Colonic mucosa (tissue), 4 donors: ENCODE results near the gene CAMKK1. TPM values are rescaled to one million over a fixed set of nuclear protein-coding genes. Genes with fewer than 3 reads are reported as not detected.

Experiments used
- DNase-seq: peaks from one replicate; pipeline ENCODE4 v3.0.0-alpha.2; 2020
- H3K27ac ChIP-seq: fragments of 200-600 bp; one replicate; pipeline ENCODE4 v1.8.0; 2021
- H3K27me3 ChIP-seq: fragments of 200-600 bp; one replicate; pipeline ENCODE4 v1.8.0; 2021
- H3K36me3 ChIP-seq: fragments of 200-600 bp; one replicate; pipeline ENCODE4 v1.8.0; 2021
- H3K4me1 ChIP-seq: fragments of 200-600 bp; one replicate; pipeline ENCODE4 v1.8.0; 2021; ENCODE audit warnings: mild to moderate bottlenecking
- H3K4me3 ChIP-seq: fragments of 200-600 bp; one replicate; pipeline ENCODE4 v1.8.0; 2021
- H3K9ac ChIP-seq, 2 donors: one replicate each; pipeline ENCODE4 v1.7.0; 2013; ENCODE audit warnings: control low read depth in 2 of 2, low read depth in 2 of 2, low read length in 2 of 2
- H3K9me3 ChIP-seq: fragments of 200-600 bp; one replicate; pipeline ENCODE4 v1.8.0; 2021
- intact Hi-C: fragments of 100-400 bp; cut with DNase I; formaldehyde crosslinking; loops from one replicate; pipeline ENCODE4 v1.14.1; 2022
- total RNA-seq, 2 donors: library from RNA; stranded (reverse); fragmentation: NEBNext Ultra II Directional in 1 of 2; extraction: Animal tissue kit (Norgen Biotek cat#: 25700) in 1 of 2; gene quantifications; one replicate each; pipeline ENCODE4 v1.2.1, GENCODE V29; 2021
- TF ChIP-seq, protein P1 (sequence below): fragments of 200-600 bp; IDR thresholded peaks from one replicate; pipeline ENCODE4 v1.8.0; 2022; ENCODE audit warnings: antibody characterized with exemption, mild to moderate bottlenecking
- donor health status: healthy.
- donor health status: DM: no; HTN: no; CAD: no.
- donor health status: DM: no; HTN: no; CAD: no.

CAMKK1 gene
- total RNA-seq, 2 donors from 2014 or later, result 3.6 to 7.2 TPM

GRCh38 chr17:3887394-3887793 is 5.5 kb downstream of the CAMKK1 start:
- Histone ChIP-seq H3K4me3 (no peak overlapping the region), H3K4me1 (peaks cover 14% of the 10 kb centered on the region), H3K27me3 (no peaks in the 10 kb centered on the region), H3K27ac (peak overlapping the region; percentile 72), H3K9ac (peak overlapping the region; percentile 51 to 60), H3K36me3 (no peaks in the 10 kb centered on the region), H3K9me3 (no peaks in the 10 kb centered on the region)
- DNase-seq, result no peak
- TF ChIP-seq, protein P1, sequence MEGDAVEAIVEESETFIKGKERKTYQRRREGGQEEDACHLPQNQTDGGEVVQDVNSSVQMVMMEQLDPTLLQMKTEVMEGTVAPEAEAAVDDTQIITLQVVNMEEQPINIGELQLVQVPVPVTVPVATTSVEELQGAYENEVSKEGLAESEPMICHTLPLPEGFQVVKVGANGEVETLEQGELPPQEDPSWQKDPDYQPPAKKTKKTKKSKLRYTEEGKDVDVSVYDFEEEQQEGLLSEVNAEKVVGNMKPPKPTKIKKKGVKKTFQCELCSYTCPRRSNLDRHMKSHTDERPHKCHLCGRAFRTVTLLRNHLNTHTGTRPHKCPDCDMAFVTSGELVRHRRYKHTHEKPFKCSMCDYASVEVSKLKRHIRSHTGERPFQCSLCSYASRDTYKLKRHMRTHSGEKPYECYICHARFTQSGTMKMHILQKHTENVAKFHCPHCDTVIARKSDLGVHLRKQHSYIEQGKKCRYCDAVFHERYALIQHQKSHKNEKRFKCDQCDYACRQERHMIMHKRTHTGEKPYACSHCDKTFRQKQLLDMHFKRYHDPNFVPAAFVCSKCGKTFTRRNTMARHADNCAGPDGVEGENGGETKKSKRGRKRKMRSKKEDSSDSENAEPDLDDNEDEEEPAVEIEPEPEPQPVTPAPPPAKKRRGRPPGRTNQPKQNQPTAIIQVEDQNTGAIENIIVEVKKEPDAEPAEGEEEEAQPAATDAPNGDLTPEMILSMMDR, result no peak
- intact Hi-C loops, result no loop called here

GRCh38 chr17:3886776-3887175 is 6.1 kb downstream of the CAMKK1 start:
- Histone ChIP-seq H3K9me3 (no peaks in the 10 kb centered on the region), H3K9ac (peak overlapping the region in 1 of 2 donors; percentile 44), H3K36me3 (no peaks in the 10 kb centered on the region), H3K4me1 (peaks cover 12% of the 10 kb centered on the region), H3K4me3 (no peak overlapping the region), H3K27ac (peak overlapping the region; percentile 72), H3K27me3 (no peaks in the 10 kb centered on the region)
- TF ChIP-seq, protein P1, result no peak
- peak; percentile 40 for DNase-seq
- intact Hi-C loops, result no loop called here

DNA sequence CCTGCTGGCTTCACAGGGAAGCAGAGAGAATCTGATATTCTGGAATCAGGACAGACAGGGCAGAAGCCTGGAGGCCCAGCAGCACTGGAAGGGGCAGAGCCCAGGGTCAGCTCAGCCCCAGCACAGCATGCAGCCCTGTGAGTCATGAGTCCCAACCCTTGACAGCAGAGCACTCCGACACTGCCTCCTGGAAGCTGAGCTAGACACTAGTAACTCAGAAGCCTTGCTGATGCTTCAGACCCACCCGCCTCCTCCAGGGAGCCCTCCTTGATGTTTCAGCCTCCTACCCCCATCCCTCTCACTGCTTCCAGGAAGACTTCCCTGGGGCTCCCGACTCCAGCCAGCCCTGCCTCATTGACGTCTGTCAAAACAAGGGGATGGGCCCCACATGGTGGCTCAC is 6.9 kb downstream of the CAMKK1 start:
- TF ChIP-seq, protein P1, result no peak
- no peak for DNase-seq
- Histone ChIP-seq H3K4me1 (peaks cover 6% of the 10 kb centered on the region), H3K27ac (no peak overlapping the region), H3K36me3 (no peaks in the 10 kb centered on the region), H3K4me3 (no peak overlapping the region), H3K27me3 (no peaks in the 10 kb centered on the region), H3K9ac (no peak overlapping the region), H3K9me3 (no peaks in the 10 kb centered on the region)
- intact Hi-C loops, result no loop called here

GRCh38 chr17:3885271-3885670 is 7.6 kb downstream of the CAMKK1 start:
- H3K9ac ChIP-seq, result no peak overlapping the region
- no peaks in the 10 kb centered on the region for H3K36me3 ChIP-seq
- H3K27ac ChIP-seq, result no peak overlapping the region
- H3K27me3 ChIP-seq, result no peaks in the 10 kb centered on the region
- no peak for DNase-seq
- H3K4me3 ChIP-seq, result no peak overlapping the region
- H3K9me3 ChIP-seq, result no peaks in the 10 kb centered on the region
- TF ChIP-seq, protein P1, result no peak
- intact Hi-C loops, result no loop called here
- peaks cover 6% of the 10 kb centered on the region for H3K4me1 ChIP-seq

GRCh38 chr17:3884188-3884587 is 8.7 kb downstream of the CAMKK1 start:
- Histone ChIP-seq H3K9me3 (no peaks in the 10 kb centered on the region), H3K4me1 (peaks cover 6% of the 10 kb centered on the region), H3K9ac (no peak overlapping the region), H3K27me3 (no peaks in the 10 kb centered on the region), H3K36me3 (no peaks in the 10 kb centered on the region), H3K4me3 (no peak overlapping the region), H3K27ac (no peak overlapping the region)
- no peak for DNase-seq
- TF ChIP-seq, protein P1, result no peak
- intact Hi-C loops, result no loop called here

GRCh38 chr17:3882276-3882675 is 10.6 kb downstream of the CAMKK1 start:
- no peak for DNase-seq
- TF ChIP-seq, protein P1, result no peak
- Histone ChIP-seq H3K27ac (no peak overlapping the region), H3K36me3 (no peaks in the 10 kb centered on the region), H3K4me1 (no peaks in the 10 kb centered on the region), H3K4me3 (no peak overlapping the region), H3K9me3 (no peaks in the 10 kb centered on the region), H3K9ac (no peak overlapping the region), H3K27me3 (no peaks in the 10 kb centered on the region)
- intact Hi-C loops, result no loop called here
